Ureter (tissue), 1 donor: Measurements from ENCODE around the gene FBLN1. TPM values are rescaled to one million over a fixed set of nuclear protein-coding genes. Genes with fewer than 3 reads are reported as not detected.
"Not testable (repeated sequence)": the region's sequence is repeated elsewhere in the genome, so short reads cannot be mapped to it uniquely, and the experiment has no call there.

Source experiments
- DNase-seq: peaks from one replicate; pipeline ENCODE4 v3.0.0-alpha.2; 2020; ENCODE audit warnings: low spot score
- total RNA-seq: library from RNA; stranded (reverse); gene quantifications from one replicate; pipeline ENCODE4 v1.2.4, GENCODE V29; 2023
- donor health status: DM: yes; HTN: yes; CAD: no.

The FBLN1 gene
- total RNA-seq, 1 donor from 2014 or later, result 286 TPM

DNA sequence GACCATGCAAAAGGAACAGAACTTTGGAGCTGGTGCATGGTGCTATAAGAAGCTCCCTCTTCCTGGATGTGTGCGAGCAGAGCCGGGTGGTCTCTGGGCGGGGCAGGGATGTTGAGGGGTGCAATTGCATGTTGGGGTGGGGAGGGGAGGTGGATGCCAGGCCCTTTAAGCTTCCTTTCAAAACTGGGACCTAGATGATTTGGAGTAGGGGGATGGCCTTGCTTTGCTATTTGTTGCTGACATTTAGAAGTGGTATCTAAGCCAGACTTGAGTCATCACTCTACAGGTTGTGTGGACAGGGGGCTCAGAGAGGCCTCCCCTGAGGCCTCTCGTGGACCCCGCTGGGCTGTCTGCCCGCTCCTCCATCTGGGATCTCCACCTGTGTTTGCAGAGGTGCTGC, 24.8 kb downstream of the FBLN1 start:
- no peak for DNase-seq

- no peak for DNase-seq
These were observed 25.4 kb downstream of the FBLN1 start for GRCh38 chr22:45528046-45528445.

DNA sequence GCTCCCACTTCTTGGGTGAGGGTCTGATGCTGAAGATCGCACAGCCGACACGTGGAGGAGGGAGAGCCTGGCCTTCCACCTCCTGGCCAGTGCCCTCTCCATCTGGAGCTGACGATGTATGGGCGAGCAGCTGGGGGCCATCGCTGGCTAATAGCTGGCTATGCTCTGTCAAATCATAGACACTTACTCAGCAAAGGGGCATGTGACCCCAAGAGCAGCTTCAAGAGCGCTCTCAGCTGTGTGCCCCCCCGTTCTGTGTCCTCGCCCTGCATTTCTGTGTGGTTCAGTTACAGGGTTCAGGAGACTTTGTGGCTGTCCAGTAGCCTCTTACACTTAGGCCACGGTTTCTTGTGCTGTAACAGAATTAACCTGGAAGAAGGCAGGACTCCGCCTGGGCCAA, 26.4 kb downstream of the FBLN1 start:
- DNase-seq, result no peak

- DNase-seq, result no peak
These were observed 27.4 kb downstream of the FBLN1 start for GRCh38 chr22:45529971-45530575.

GRCh38 chr22:45531441-45532234, 29.0 kb downstream of the FBLN1 start:
- no peak for DNase-seq

DNA sequence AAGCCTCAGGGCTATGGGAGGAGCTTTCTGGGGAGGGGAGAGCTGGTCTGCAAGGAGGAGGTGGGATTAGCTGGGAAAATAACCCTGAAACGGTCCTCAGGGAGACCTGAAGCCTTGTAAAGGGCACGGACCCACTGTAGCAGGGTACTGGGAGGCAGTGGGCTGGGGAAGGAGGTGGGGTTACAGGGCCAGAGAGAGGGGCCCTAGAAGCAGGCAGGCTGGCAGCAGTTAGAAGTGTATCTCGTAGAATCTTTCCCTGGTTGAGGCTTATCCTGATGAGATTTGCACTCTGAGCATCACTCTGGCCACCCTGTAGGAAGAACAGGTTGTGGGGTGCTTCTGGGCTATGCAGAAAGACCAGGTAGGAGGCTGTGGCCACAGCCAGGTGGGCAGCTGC, 29.6 kb downstream of the FBLN1 start:
- DNase-seq, result no peak

GRCh38 chr22:45533703-45534102, 31.0 kb downstream of the FBLN1 start:
- DNase-seq, result no peak

- DNase-seq, result no peak
These were observed 31.9 kb downstream of the FBLN1 start for GRCh38 chr22:45534339-45535192.

DNA sequence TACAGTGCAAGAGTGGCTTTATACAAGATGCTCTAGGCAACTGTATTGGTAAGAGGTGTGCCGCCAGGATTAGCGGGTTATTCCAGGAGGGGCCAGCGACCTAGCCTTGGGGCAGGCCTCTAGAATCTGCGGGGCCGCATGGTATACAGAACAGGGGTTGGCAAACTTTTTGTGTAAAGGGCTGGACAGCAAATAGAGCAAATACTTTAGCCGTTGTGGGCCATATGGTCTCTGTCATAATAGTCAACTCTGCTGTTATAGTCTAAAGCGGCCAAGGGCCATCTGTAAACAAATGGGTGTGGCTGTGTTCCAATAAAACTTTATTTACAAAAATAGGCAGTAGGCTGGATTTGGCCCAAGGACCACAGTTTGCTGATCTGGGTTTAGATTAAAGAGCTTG, 32.6 kb downstream of the FBLN1 start:
- DNase-seq, result no peak

DNA sequence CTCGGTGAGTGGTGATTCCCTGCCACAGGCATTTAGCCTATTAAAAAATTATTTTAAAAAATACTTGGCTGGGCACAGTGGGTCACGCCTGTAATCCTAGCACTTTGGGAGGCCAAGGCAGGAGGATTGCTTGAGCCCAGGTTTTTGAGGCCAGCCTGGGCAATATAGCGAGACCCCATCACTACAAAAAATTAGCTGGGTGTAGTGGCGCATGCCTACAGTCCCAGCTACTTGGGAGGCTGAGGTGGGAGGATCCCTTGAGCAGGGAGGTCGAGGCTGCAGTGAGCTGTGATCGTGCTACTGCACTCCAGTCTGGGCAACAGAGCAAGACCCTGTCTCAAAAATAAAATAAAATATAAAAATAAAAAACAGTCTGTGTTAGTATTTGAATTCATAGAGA, 33.2 kb downstream of the FBLN1 start:
- not testable (repeated sequence) for DNase-seq

GRCh38 chr22:45537734-45538181, 35.1 kb downstream of the FBLN1 start:
- DNase-seq, result peak; percentile 92

- no peak for DNase-seq
These were observed 35.6 kb downstream of the FBLN1 start for GRCh38 chr22:45538281-45538680.

GRCh38 chr22:45540122-45540521, 37.4 kb downstream of the FBLN1 start:
- no peak for DNase-seq

GRCh38 chr22:45541382-45541979, 38.8 kb downstream of the FBLN1 start:
- DNase-seq, result no peak

- DNase-seq, result no peak
These were observed 39.4 kb downstream of the FBLN1 start for GRCh38 chr22:45542001-45542520.

DNA sequence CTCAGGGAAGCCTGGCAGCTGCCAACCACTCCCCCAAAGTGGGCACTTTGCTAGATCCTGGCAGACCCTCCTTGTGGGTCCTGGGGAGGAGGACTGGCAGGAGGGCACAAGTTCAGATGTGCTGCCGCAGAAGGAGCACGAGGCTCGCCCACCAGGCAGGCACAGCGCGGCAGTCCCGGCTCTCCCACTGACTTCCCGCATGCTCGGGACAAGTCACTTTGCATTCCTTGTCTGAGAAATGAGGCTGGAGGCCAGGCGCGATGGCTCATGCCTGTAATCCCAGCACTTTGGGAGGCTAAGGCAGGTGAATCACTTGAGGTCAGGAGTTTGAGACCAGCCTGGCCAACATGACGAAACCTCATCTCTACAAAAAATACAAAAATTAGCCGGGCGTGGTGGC, 40.1 kb downstream of the FBLN1 start:
- DNase-seq, result not testable (repeated sequence)

DNA sequence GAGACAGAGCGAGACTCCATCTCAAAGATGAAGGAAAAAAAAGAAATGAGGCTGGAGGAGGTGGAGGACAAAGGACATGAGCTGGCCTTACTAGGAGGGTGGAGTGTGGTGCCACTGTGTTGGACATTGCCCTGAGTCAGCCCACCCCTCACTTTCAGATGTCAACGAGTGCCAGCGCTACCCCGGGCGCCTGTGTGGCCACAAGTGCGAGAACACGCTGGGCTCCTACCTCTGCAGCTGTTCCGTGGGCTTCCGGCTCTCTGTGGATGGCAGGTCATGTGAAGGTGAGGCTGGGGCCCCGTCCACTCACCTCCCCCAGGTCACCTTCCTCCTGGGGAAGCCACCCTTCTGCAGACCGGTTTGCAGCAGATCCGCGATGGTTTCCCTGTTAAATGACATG, 40.6 kb downstream of the FBLN1 start:
- DNase-seq, result no peak

GRCh38 chr22:45544588-45545170, 42.0 kb downstream of the FBLN1 start:
- DNase-seq, result no peak

DNA sequence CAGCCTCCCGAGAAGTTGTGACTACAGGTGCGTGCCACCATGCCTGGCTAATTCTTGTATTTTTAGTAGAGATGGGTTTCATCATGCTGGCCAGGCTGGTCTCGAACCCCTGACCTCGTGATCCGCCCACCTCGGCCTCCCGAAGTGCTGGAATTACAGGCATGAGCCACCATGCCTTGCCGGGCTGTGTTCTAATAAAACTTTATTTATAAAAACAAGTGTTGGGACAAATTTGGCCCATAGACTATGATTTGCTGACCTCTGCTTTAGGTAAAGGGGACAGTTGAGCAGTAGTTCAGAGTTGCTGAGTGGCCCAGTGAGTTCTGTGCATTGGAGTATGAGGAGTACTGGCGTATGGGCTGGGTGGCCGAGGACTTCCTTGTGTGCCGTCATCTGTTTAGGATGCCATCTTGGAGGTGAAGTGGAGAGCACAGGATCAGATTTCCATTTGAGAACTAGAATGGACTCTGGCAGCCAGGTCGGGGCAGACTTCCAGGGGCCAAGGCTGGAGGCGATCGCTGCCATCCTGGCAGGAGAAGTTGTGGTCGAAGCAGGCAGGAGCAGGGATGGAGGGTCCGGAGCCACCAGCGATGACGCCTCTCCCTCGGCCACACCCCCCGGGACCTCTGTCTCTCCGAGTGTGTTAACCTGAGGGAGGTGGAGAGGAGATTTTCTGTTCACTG, 43.8 kb downstream of the FBLN1 start:
- DNase-seq, result no peak

DNA sequence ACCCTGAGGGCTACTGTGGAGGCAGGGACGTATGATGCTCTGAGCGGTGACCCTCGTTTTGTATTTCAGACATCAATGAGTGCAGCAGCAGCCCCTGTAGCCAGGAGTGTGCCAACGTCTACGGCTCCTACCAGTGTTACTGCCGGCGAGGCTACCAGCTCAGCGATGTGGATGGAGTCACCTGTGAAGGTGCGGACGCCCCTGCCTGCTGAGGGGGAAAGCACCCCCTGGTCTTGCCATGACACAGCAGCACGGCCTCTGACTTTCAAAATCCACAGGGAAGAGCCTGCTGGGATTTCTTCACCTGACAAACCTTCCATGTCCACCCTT, 44.3 kb downstream of the FBLN1 start:
- DNase-seq, result no peak

DNA sequence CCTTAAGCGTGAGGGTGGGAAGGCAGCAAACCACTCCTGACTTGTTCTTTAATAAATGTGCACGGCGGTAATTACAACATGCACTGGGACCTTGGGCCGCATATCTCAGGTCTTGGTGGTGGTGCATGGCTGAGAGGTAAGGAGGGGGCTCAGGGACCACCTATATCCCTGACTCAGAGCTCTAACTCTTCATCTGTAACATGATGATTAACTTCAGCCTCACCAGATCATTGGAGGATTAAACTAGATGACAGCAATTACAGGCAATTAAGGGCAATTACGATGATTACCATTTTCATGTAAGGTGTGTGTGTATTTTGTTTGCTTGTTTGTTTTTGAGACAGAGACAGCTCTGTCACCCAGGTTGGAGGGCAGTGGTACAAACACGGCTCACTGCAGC, 45.0 kb downstream of the FBLN1 start:
- no peak for DNase-seq
